Psoas muscle (tissue), 8 donors: Measurements from ENCODE around the gene LYL1. TPM values are rescaled to one million over a fixed set of nuclear protein-coding genes. Genes with fewer than 3 reads are reported as not detected.
A peak's percentile ranks its signal among the peaks of the same experiment; 100 is the strongest.

Source experiments
- ATAC-seq, 4 donors: fragments of 200-7000 bp; cut with Tn5 transposase; one replicate each; pipeline ENCODE4 v1.9.1; 2020; ENCODE audit warnings: moderate library complexity in 3 of 4, mild to moderate bottlenecking in 2 of 4
- DNase-seq, 2 donors: peaks; one replicate each; pipeline ENCODE4 v3.0.0-alpha.2; 2020
- H3K27ac ChIP-seq: fragments of 200-600 bp; one replicate; pipeline ENCODE4 v1.8.0; 2022
- H3K27me3 ChIP-seq, 3 donors: fragments of 200-600 bp in 1 of 3; one replicate each; pipeline versions ENCODE4 v1.6.1 to v1.8.0; 2013 to 2022; ENCODE audit warnings: low read length in 2 of 3, mild to moderate bottlenecking in 2 of 3, moderate library complexity in 1 of 3; ENCODE audit not compliant: insufficient read depth in 3 of 3
- H3K36me3 ChIP-seq, 2 donors: fragments of 200-600 bp in 1 of 2; one replicate each; pipeline versions ENCODE4 v1.6.1 to v1.8.0; 2013 to 2022; ENCODE audit warnings: low read depth in 1 of 2, mild to moderate bottlenecking in 1 of 2, moderate library complexity in 1 of 2; ENCODE audit not compliant: insufficient read depth in 1 of 2
- H3K4me1 ChIP-seq: fragments of 200-600 bp; one replicate; pipeline ENCODE4 v1.8.0; 2022
- H3K4me3 ChIP-seq: fragments of 200-600 bp; one replicate; pipeline ENCODE4 v1.8.0; 2022; ENCODE audit warnings: mild to moderate bottlenecking
- H3K9me3 ChIP-seq: fragments of 200-600 bp; one replicate; pipeline ENCODE4 v1.8.0; 2022
- WGBS, 3 donors: extraction: QIAGEN DNeasy Blood & Tissue Kit; methylation state at CpG; one replicate each; pipeline versions ENCODE4 v1.1.6 to v1.1.7; 2013; 5-methylcytosine and 5-hydroxymethylcytosine counted together
- intact Hi-C, 2 donors: fragments of 100-400 bp; cut with DNase I; formaldehyde crosslinking; loops; one replicate each; pipeline versions ENCODE4 v1.11.0 to v1.14.2; 2022
- polyA plus RNA-seq, 3 donors: library from polyadenylated mRNA; stranded (reverse); fragments of 200-250 nt; gene quantifications; one replicate each; pipeline ENCODE4 v1.2.3, GENCODE V29; 2013
- total RNA-seq, 4 donors: library from RNA; stranded (reverse); fragmentation: NEBNext Ultra II Directional in 2 of 4; extraction: Animal tissue kit (Norgen Biotek cat#: 25700) in 2 of 4; gene quantifications; one replicate each; pipeline versions ENCODE4 v1.2.1 to v1.2.4, GENCODE V29; 2021 to 2023
- TF ChIP-seq, protein P1 (sequence below): fragments of 200-600 bp; IDR thresholded peaks from one replicate; pipeline ENCODE4 v1.8.0; 2022; ENCODE audit warnings: antibody characterized with exemption
- donor health status: healthy with polysubstance abuse.
- donor health status: DM: no; HTN: no; CAD: no; lungs with moderate emphysema.
- donor health status: Bipolar disorder and iron deficiency.
- donor health status: healthy.
- donor health status: DM: yes; HTN: yes; CAD: no.
- donor health status: DM: no; HTN: no; CAD: no.
- donor health status: DM: no; HTN: no; CAD: no.
- donor health status: DM: yes; HTN: yes; CAD: no.

Gene LYL1
- total and polyA plus RNA-seq, 7 donors: 1.1 to 4.6 (median 2.7) TPM

DNA sequence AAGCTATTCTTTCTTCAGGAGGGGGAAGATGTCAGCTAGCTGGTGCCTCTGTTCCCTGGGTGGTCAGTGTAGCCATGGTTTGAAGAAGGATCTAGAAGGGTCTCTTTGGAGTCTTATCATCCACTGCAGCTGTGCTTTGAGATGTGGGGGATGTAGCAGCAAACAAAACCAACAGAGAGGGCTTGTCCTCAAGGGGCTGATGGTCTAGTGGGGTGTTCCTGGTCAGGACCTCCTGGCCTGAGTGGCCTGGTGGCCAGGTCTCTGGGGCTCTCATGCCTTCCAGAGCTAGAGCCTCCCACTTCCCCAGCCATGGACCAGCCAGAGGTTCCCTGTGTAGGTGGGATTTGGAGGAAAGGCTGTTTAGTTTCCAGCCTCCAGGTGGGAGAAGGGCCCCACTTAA is 40.3 kb downstream of the LYL1 start:
- TF ChIP-seq, protein P1, sequence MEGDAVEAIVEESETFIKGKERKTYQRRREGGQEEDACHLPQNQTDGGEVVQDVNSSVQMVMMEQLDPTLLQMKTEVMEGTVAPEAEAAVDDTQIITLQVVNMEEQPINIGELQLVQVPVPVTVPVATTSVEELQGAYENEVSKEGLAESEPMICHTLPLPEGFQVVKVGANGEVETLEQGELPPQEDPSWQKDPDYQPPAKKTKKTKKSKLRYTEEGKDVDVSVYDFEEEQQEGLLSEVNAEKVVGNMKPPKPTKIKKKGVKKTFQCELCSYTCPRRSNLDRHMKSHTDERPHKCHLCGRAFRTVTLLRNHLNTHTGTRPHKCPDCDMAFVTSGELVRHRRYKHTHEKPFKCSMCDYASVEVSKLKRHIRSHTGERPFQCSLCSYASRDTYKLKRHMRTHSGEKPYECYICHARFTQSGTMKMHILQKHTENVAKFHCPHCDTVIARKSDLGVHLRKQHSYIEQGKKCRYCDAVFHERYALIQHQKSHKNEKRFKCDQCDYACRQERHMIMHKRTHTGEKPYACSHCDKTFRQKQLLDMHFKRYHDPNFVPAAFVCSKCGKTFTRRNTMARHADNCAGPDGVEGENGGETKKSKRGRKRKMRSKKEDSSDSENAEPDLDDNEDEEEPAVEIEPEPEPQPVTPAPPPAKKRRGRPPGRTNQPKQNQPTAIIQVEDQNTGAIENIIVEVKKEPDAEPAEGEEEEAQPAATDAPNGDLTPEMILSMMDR: no peak
- ATAC-seq (no peak), DNase-seq (no peak)
- peak overlapping the region; percentile 81 for H3K27ac ChIP-seq
- H3K4me3 ChIP-seq: no peak overlapping the region
- peaks cover 97% of the 10 kb centered on the region for H3K4me1 ChIP-seq
- H3K36me3 ChIP-seq: no peaks in the 10 kb centered on the region
- no peaks in the 10 kb centered on the region for H3K27me3 ChIP-seq
- intact Hi-C loops: loop anchor here in 1 of 2 donors (2.0 to 5.0 kb wide), 2 partner anchors 35 to 78 kb away; no protein-coding TSS in a partner anchor
- no peaks in the 10 kb centered on the region for H3K9me3 ChIP-seq

DNA sequence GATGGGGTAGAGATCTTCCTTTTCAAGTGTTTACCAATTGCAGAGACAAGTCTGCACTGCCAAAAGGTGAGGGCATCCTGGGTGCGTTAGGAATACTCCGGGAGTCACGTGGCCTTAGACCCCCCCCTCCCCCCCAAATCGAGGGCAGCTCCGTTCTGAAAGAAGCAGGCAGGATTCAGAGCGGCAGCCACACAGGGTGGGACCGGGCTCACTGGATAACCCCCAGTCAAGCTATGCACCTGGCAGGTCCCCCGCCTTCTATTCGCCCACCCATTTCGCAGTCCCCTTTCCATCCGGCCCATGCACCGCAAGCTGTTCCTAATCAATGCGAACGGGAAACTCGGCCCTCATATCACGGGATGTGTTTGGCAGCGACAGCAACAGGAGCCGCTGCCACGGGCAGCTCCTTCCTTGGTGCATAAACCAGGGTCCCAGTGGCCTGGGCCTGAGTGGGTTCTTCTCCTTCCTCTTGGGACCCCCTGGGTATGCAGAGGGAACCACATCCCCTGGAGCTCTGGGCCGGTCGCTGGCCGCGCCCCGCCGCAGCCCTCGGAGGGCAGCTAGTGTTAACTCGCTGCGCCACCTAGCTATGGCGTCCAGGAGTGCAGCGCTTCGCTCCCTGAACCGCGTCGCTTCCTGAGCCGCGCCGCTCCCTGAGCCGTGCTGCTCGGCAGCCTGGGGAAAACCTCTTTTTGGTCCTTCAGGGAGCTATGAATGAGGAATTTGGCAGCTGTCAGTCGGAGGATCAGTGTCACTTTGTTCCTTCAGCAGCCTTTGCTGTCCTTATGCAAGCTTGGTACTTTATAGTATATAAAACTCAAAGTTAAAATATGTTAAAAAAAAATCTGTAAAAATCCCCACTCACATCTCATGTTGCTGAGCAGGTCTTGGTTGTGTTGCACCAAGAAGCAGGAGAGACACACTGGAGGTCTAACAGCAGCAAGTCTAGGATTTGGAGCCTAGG is 41.4 kb downstream of the LYL1 start:
- ATAC-seq (peak; percentile 62 to 73 (median 66)), DNase-seq (peak; percentile 87 to 93)
- H3K4me3 ChIP-seq: peak overlapping the region; percentile 52
- H3K27me3 ChIP-seq: no peaks in the 10 kb centered on the region
- TF ChIP-seq, protein P1: peak; percentile 98
- H3K27ac ChIP-seq: peak overlapping the region; percentile 81
- H3K36me3 ChIP-seq: no peaks in the 10 kb centered on the region
- intact Hi-C loops: loop anchor here (2.0 to 5.0 kb wide), 3 partner anchors 28 to 76 kb away; no protein-coding TSS in a partner anchor
- 1 to 3% (median 1%) methylated on average over 40 of the region's 40 CpGs for WGBS, 3 donors
- H3K4me1 ChIP-seq: peaks cover 98% of the 10 kb centered on the region
- no peaks in the 10 kb centered on the region for H3K9me3 ChIP-seq

DNA sequence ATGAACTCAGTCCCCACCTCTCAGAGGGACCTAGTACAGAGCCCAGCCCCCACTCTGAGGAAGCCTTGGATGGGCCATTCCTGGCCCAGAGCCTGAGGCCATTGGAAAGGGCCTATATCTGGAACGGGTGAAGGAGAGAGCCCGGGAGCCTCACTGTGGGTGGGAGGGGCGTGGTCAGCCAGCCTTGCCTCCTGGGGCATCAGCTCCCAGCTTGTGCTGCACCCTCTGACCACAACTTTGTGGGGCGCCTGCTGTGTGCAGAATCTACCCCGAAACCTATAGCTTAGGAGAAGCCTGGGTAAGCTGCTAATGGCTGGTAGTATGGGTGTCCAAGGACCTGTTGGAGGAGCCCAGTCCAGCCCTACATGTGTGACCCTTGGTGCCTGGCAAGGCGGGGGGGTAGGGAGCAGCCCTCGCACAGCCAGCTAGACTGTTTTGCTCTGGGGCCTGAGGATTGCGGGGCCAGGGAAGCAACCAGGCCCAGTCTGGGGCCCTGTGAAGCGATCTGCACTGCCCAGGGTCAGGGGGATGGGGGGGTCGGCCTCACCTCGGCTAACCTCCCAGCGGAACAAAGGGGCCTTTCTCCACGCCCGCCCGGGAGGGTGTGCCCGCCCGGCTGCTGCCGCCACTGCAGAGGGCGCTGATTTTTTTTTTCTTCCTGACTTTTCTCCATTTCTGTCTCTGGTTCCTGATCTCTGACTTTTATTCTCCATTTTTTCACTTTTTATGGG is 42.3 kb downstream of the LYL1 start:
- intact Hi-C loops: loop anchor here (2.0 to 5.0 kb wide), 3 partner anchors 28 to 76 kb away; no protein-coding TSS in a partner anchor
- 13 to 27% (median 20%) methylated on average over 18 to 19 of the region's 19 CpGs for WGBS, 3 donors
- TF ChIP-seq, protein P1: no peak
- DNase-seq (no peak), ATAC-seq (peak in 1 of 4 donors; percentile 4)
- Histone ChIP-seq H3K4me3 (peak overlapping the region; percentile 52), H3K27ac (peak overlapping the region; percentile 81), H3K36me3 (no peaks in the 10 kb centered on the region), H3K4me1 (peaks cover 98% of the 10 kb centered on the region), H3K9me3 (no peaks in the 10 kb centered on the region), H3K27me3 (no peaks in the 10 kb centered on the region)

DNA sequence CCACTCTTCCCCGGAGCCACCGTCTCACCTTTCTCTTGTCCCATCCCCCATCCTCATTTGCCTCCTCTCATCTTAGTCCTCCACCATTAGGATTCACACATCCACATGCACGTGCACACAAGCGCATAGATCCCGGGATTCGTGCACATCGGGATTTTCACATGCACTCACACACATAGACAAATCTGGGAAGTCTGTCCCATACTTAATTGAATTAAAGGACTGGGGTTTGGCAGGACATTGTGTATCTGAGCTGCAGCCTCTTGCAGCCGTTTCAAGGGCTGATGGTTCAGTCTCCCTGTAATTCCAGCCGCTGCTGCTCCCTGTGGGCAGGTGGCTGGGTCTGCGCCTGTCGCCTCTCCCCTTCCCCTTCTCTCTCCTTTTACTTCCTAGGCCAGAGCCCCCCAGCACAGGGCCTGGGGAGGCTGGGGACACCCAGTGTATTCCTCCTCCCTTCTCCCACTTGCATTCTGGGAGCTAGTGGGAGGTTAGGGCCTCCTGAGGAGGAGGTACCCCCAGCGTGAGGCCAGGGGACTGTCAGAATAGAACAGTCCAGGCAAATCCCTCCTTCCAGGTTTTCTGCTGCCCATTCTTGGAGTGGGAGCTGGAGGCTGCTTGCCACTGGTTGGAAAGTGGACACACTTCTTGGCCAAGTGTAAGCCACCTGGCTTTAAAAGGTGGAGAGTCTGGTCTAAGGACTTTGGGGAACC is 43.6 kb downstream of the LYL1 start:
- intact Hi-C loops: no loop called here
- no peaks in the 10 kb centered on the region for H3K36me3 ChIP-seq
- TF ChIP-seq, protein P1: no peak
- DNase-seq (no peak), ATAC-seq (peak in 1 of 4 donors; percentile 32)
- H3K27ac ChIP-seq: peak overlapping the region; percentile 81
- no peak overlapping the region for H3K4me3 ChIP-seq
- H3K9me3 ChIP-seq: no peaks in the 10 kb centered on the region
- no peaks in the 10 kb centered on the region for H3K27me3 ChIP-seq
- H3K4me1 ChIP-seq: peaks cover 98% of the 10 kb centered on the region
- WGBS, 3 donors: 23 to 33% (median 26%) methylated on average over 11 to 12 of the region's 12 CpGs
